HG02970 (cell line): Measurements from ENCODE around the gene PIGN.
"Not testable (repeated sequence)": the region's sequence is repeated elsewhere in the genome, so short reads cannot be mapped to it uniquely, and the experiment has no call there.

Source experiments
- ATAC-seq: cut with Tn5 transposase; IDR thresholded peaks from one replicate; pipeline ENCODE4 v1.9.1; 2021; ENCODE audit warnings: mild to moderate bottlenecking, moderate library complexity, moderate number of reproducible peaks; ENCODE audit not compliant: unreplicated experiment, low FRiP score

Gene PIGN

GRCh38 chr18:62182220-62182619 lies 4.6 kb downstream of the PIGN start:
- ATAC-seq = no peak

GRCh38 chr18:62179213-62179612 lies 7.6 kb downstream of the PIGN start:
- no peak for ATAC-seq

- no peak for ATAC-seq
Observed at GRCh38 chr18:62177271-62177670, 9.6 kb downstream of the PIGN start.

- ATAC-seq = no peak
Observed at GRCh38 chr18:62175521-62175920, 11.3 kb downstream of the PIGN start.

- ATAC-seq = no peak
Observed at GRCh38 chr18:62172298-62172697, 14.6 kb downstream of the PIGN start.

GRCh38 chr18:62170857-62171256 lies 16.0 kb downstream of the PIGN start:
- ATAC-seq = no peak

GRCh38 chr18:62166524-62166923 lies 20.3 kb downstream of the PIGN start:
- not testable (repeated sequence) for ATAC-seq

GRCh38 chr18:62165583-62165982 lies 21.3 kb downstream of the PIGN start:
- no peak for ATAC-seq

- ATAC-seq = no peak
Observed at GRCh38 chr18:62164855-62165487, 21.9 kb downstream of the PIGN start.

GRCh38 chr18:62164310-62164709 lies 22.5 kb downstream of the PIGN start:
- no peak for ATAC-seq

- no peak for ATAC-seq
Observed at GRCh38 chr18:62157843-62158242, 29.0 kb downstream of the PIGN start.

GRCh38 chr18:62152844-62153243 lies 34.0 kb downstream of the PIGN start:
- no peak for ATAC-seq

- no peak for ATAC-seq
Observed at GRCh38 chr18:62151068-62151771, 35.6 kb downstream of the PIGN start.

- ATAC-seq = no peak
Observed at GRCh38 chr18:62144338-62144737, 42.5 kb downstream of the PIGN start.

- ATAC-seq = no peak
Observed at GRCh38 chr18:62140259-62140658, 46.6 kb downstream of the PIGN start.

- ATAC-seq = no peak
Observed at GRCh38 chr18:62138461-62139235, 48.2 kb downstream of the PIGN start.

GRCh38 chr18:62131301-62131909 lies 55.5 kb downstream of the PIGN start:
- no peak for ATAC-seq

- ATAC-seq = no peak
Observed at GRCh38 chr18:62128157-62128556, 58.7 kb downstream of the PIGN start.

GRCh38 chr18:62126737-62127136 lies 60.1 kb downstream of the PIGN start:
- ATAC-seq = no peak

GRCh38 chr18:62125702-62126101 lies 61.2 kb downstream of the PIGN start:
- no peak for ATAC-seq

GRCh38 chr18:62122330-62122729 lies 64.5 kb downstream of the PIGN start:
- ATAC-seq = no peak
